Ascending aorta (tissue), 2 donors: ENCODE results near the gene MTNR1A. TPM values are rescaled to one million over a fixed set of nuclear protein-coding genes. Genes with fewer than 3 reads are reported as not detected.

ENCODE experiments used
- DNase-seq, 2 donors: peaks; one replicate each; pipeline ENCODE4 v3.0.0-alpha.2; 2019; ENCODE audit warnings: low spot score in 2 of 2
- H3K27ac ChIP-seq, 2 donors: fragments of 200-600 bp; sonication (generic); one replicate each; pipeline ENCODE4 v1.5.1; 2016 to 2017; ENCODE audit warnings: mild to moderate bottlenecking in 1 of 2
- H3K27me3 ChIP-seq: fragments of 200-600 bp; sonication (generic); one replicate; pipeline ENCODE4 v1.5.1; 2017
- H3K36me3 ChIP-seq, 2 donors: fragments of 200-600 bp; sonication (generic); one replicate each; pipeline ENCODE4 v1.5.1; 2016
- H3K4me1 ChIP-seq, 2 donors: fragments of 200-600 bp; sonication (generic); one replicate each; pipeline ENCODE4 v1.5.1; 2016 to 2017; ENCODE audit warnings: mild to moderate bottlenecking in 1 of 2
- H3K4me3 ChIP-seq, 2 donors: fragments of 200-600 bp; sonication (generic); one replicate each; pipeline ENCODE4 v1.5.1; 2016 to 2017; ENCODE audit warnings: mild to moderate bottlenecking in 1 of 2
- H3K9me3 ChIP-seq, 2 donors: fragments of 200-600 bp; sonication (generic); one replicate each; pipeline ENCODE4 v1.5.1; 2016
- CTCF ChIP-seq, 3 experiments: fragments of 200-600 bp in 2 of 3; fragments of 450-650 bp in 1 of 3; sonication (generic) in 2 of 3; IDR thresholded peaks; one replicate each; pipeline ENCODE4 v1.5.1; 2016 to 2019; ENCODE audit warnings: antibody characterized with exemption in 3 of 3, mild to moderate bottlenecking in 1 of 3, moderate library complexity in 1 of 3
- intact Hi-C: fragments of 100-400 bp; cut with DNase I; formaldehyde crosslinking; loops from one replicate; pipeline ENCODE4 v1.15.1; 2023
- total RNA-seq: library from RNA; depleted of rRNA; stranded (reverse); fragments of >200 nt; gene quantifications from one replicate; pipeline ENCODE4 v1.1.0, GENCODE V29; 2016

MTNR1A gene
- total RNA-seq, 1 donor from 2014 or later: not detected

- H3K27me3 ChIP-seq: no peaks in the 10 kb centered on the region
- H3K4me1 ChIP-seq: no peaks in the 10 kb centered on the region
- no peak for DNase-seq
- no peak overlapping the region for H3K27ac ChIP-seq
- intact Hi-C loops: no loop called here
- no peaks in the 10 kb centered on the region for H3K9me3 ChIP-seq
- H3K4me3 ChIP-seq: no peak overlapping the region
- no peaks in the 10 kb centered on the region for H3K36me3 ChIP-seq
- no peak for TF ChIP-seq CTCF (IDR thresholded peaks at IDR 0.05)
Measured at GRCh38 chr4:186501554-186501953, 53.8 kb downstream of the MTNR1A start.

- no peak for TF ChIP-seq CTCF (IDR thresholded peaks at IDR 0.05)
- Histone ChIP-seq H3K27ac (no peak overlapping the region), H3K4me1 (no peaks in the 10 kb centered on the region), H3K4me3 (no peak overlapping the region), H3K9me3 (no peaks in the 10 kb centered on the region), H3K36me3 (no peaks in the 10 kb centered on the region), H3K27me3 (no peaks in the 10 kb centered on the region)
- intact Hi-C loops: no loop called here
- DNase-seq: no peak
Measured at GRCh38 chr4:186500721-186501304, 54.6 kb downstream of the MTNR1A start.

- TF ChIP-seq CTCF (IDR thresholded peaks at IDR 0.05): no peak
- Histone ChIP-seq H3K4me3 (no peak overlapping the region), H3K4me1 (no peaks in the 10 kb centered on the region), H3K27me3 (no peaks in the 10 kb centered on the region), H3K36me3 (no peaks in the 10 kb centered on the region), H3K9me3 (peaks cover 0 to 8% of the 10 kb centered on the region in 2 donors), H3K27ac (no peak overlapping the region)
- intact Hi-C loops: no loop called here
- DNase-seq: no peak
Measured at GRCh38 chr4:186499467-186499866, 55.9 kb downstream of the MTNR1A start.

- Histone ChIP-seq H3K4me3 (no peak overlapping the region), H3K4me1 (no peaks in the 10 kb centered on the region), H3K27ac (no peak overlapping the region), H3K9me3 (peaks cover 0 to 15% of the 10 kb centered on the region in 2 donors), H3K27me3 (no peaks in the 10 kb centered on the region), H3K36me3 (no peaks in the 10 kb centered on the region)
- DNase-seq: no peak
- intact Hi-C loops: no loop called here
- TF ChIP-seq CTCF (IDR thresholded peaks at IDR 0.05): no peak
Measured at GRCh38 chr4:186497043-186497442, 58.3 kb downstream of the MTNR1A start.

- Histone ChIP-seq H3K27ac (no peak overlapping the region), H3K4me3 (no peak overlapping the region), H3K36me3 (no peaks in the 10 kb centered on the region), H3K27me3 (no peaks in the 10 kb centered on the region), H3K4me1 (no peaks in the 10 kb centered on the region), H3K9me3 (peaks cover 0 to 15% of the 10 kb centered on the region in 2 donors)
- no peak for TF ChIP-seq CTCF (IDR thresholded peaks at IDR 0.05)
- no peak for DNase-seq
- intact Hi-C loops: no loop called here
Measured at GRCh38 chr4:186494496-186494895, 60.9 kb downstream of the MTNR1A start.

- no peak overlapping the region for H3K4me3 ChIP-seq
- DNase-seq: no peak
- no peaks in the 10 kb centered on the region for H3K4me1 ChIP-seq
- H3K36me3 ChIP-seq: no peaks in the 10 kb centered on the region
- H3K27me3 ChIP-seq: no peaks in the 10 kb centered on the region
- no peaks in the 10 kb centered on the region for H3K9me3 ChIP-seq
- no peak overlapping the region for H3K27ac ChIP-seq
- TF ChIP-seq CTCF (IDR thresholded peaks at IDR 0.05): no peak
- intact Hi-C loops: no loop called here
Measured at GRCh38 chr4:186487726-186488125, 67.6 kb downstream of the MTNR1A start.
